Stomach (tissue), 4 donors: Measurements from ENCODE around the gene KLHL17.

Experiments used
- CTCF ChIP-seq, 7 experiments: fragments of 450-650 bp in 4 of 7; fragments of 200-600 bp in 3 of 7; sonication (generic) in 3 of 7; IDR thresholded peaks; one replicate each; pipeline ENCODE4 v1.5.1; 2016 to 2019; ENCODE audit warnings: antibody characterized with exemption in 7 of 7, control low read depth in 2 of 7, mild to moderate bottlenecking in 1 of 7
- EP300 ChIP-seq: sonication (generic); formaldehyde crosslinking; IDR thresholded peaks from one replicate; pipeline ENCODE4 v1.6.1; 2017; ENCODE audit warnings: antibody characterized with exemption
- POLR2A ChIP-seq, 4 donors: fragments of 450-650 bp; IDR thresholded peaks; one replicate each; pipeline ENCODE4 v1.6.1; 2016; ENCODE audit warnings: antibody characterized with exemption in 4 of 4, control low read depth in 2 of 4, mild to moderate bottlenecking in 1 of 4, moderate library complexity in 1 of 4
- POLR2AphosphoS5 ChIP-seq, 3 donors: sonication (generic); formaldehyde crosslinking; IDR thresholded peaks; one replicate each; pipeline ENCODE4 v1.6.1; 2016; ENCODE audit warnings: antibody characterized with exemption in 3 of 3

- no peak for TF ChIP-seq CTCF (IDR thresholded peaks at IDR 0.05)
- TF ChIP-seq POLR2A (IDR thresholded peaks at IDR 0.05), result no peak
- TF ChIP-seq POLR2AphosphoS5 (IDR thresholded peaks at IDR 0.05), result peak in 1 of 3 donors; percentile 17
- TF ChIP-seq EP300, result no peak
These were observed 17.4 kb upstream of the KLHL17 start for GRCh38 chr1:942864-943533.
